ENCODE results near the gene CSNK1E. TPM values are rescaled to one million over a fixed set of nuclear protein-coding genes. Genes with fewer than 3 reads are reported as not detected.

CSNK1E gene
- total RNA-seq = 182 and 185 TPM in 2 replicates

DNA sequence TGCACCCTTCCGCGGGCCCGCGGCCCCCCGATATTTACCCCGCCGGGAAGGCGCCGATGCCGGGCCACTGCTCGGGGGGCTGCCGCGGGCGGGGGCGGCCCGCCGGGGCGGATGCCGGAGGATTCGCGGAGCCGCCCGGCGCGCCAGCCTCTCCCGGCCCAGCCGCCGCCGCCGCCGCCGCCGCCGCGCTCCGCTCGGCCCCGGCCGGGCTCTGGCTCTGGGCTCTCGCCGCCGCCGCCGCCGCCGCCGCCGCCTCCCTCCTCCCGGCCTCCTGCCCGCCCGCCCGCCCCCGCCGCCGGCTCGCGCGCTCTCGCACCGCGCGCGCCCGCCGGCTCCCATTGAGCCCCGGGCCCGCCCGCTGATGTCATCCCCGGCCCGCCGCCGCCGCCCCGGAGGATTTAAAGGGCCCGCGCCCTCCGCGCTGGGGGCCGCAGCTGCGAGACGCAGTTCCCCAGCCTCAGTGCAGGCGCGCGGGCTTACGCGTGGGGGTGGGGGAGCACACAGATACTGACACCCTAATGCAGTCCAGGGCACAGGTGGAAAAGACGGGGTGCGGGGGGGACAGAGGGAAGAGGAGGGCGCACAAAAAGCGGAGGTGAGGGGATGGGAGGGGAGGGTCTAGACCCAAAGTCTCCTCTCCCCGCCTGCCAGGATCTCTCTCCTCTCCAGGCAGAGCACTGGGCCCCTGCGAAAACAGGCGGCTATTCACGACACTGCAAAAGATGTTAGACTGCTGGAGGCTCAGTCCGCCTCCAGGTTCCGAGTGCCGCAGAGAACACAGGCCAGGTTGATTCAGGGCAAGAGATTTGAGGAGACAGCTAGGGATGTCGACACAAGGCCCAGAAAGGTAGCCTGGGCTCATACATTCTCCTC lies at the start of gene CSNK1E:
CSNK1E (minus strand) TSS at position 312 of the 873 bp plus-strand sequence. CDS start 3,276 bp downstream, outside the sequence.

DNA sequence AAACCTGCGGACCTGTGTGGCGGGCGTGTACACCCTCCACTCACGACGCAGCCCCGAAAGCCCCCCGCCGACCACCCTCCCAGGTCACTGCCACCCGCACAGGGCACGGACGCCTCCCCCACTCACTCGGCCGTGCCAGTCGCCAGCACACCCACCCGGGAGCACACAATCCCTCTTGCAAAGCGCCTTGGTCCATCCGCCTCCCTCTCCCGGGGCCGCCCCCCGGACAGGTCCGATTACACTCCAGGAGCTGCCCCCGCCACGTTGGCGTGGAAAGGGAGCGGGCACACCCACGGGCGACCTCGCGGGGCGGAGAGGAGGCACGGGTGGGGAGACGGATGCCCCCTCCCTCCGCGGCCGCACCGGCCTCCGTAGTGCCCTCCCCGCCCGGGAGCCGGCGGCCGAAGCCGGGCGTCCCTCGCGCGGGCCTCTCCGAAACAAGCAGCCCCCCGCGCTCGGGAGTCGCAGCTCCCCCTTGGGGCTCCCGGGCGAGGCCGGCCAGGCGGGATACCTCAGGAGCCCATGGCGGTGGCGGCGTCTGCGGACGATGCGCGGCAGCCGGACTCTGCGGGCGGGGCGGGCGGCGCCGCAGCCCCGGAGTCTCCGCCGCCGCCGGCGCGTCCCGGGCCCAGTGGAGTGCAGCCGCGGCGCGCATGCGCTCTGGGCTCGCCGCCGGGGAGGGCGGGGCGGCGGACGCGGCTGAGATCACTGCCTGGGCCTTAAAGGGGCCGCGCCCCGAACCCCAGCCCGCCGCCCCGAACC lies 44.7 kb downstream of the CSNK1E start, which contains the start of gene TMEM184B:
TMEM184B (minus strand) TSS at position 638 of the 762 bp plus-strand sequence. CDS start 25,049 bp downstream, outside the sequence.

Other genes with a start within 250 kb of the CSNK1E start
- gene SLC16A8, start 233.2 kb downstream of the CSNK1E start, total RNA-seq = 0.51 TPM in 1 of 2 replicates, not detected in the other
- 4.2 and 6.0 TPM in 2 replicates for gene BAIAP2L2, start 206.7 kb downstream of the CSNK1E start, total RNA-seq
- 3.7 and 32.6 TPM in 2 replicates for gene PLA2G6, start 135.6 kb downstream of the CSNK1E start, total RNA-seq
- gene MAFF, start 115.4 kb downstream of the CSNK1E start, total RNA-seq = 12.5 and 17.1 TPM in 2 replicates
- gene TMEM184B, start 44.4 kb downstream of the CSNK1E start, total RNA-seq = 105 and 133 TPM in 2 replicates
- gene KCNJ4, start 137.8 kb upstream of the CSNK1E start, total RNA-seq = 1.0 TPM in 1 of 2 replicates, not detected in the other
- 64.2 and 64.9 TPM in 2 replicates for gene KDELR3, start 150.7 kb upstream of the CSNK1E start, total RNA-seq
- gene DDX17, start 188.9 kb upstream of the CSNK1E start, total RNA-seq = 578 and 1,080 TPM in 2 replicates

Measured in mesangial cell (primary cell).